WTC11 (cell line): ENCODE data around the gene SDHA. TPM values are rescaled to one million over a fixed set of nuclear protein-coding genes. Genes with fewer than 3 reads are reported as not detected.
A peak's percentile ranks its signal among the peaks of the same experiment; 100 is the strongest.
"Not testable (repeated sequence)": the region's sequence is repeated elsewhere in the genome, so short reads cannot be mapped to it uniquely, and the experiment has no call there.

ENCODE experiments used
- ATAC-seq: fragments of 200-7000 bp; cut with Tn5 transposase; 2 replicates; pipeline ENCODE4 v1.10.0; 2021; ENCODE audit warnings: mild to moderate bottlenecking, moderate library complexity
- CTCF ChIA-PET: fragments of 300-600 bp; sonication (Branson Sonifier 250); formaldehyde crosslinking; loops from one replicate; lab custom pipeline; 2021; ENCODE audit warnings: antibody characterized with exemption; lab: Charles Lee
- POLR2A ChIA-PET: fragments of 350-600 bp; sonication (Branson Sonifier 250); formaldehyde crosslinking; loops from one replicate; lab custom pipeline; 2021; ENCODE audit warnings: antibody characterized with exemption; lab: Charles Lee
- DNase-seq: peaks from one replicate; pipeline ENCODE4 v3.0.0; 2021; ENCODE audit warnings: low spot score
- H3K27ac Mint-ChIP-seq: 2 replicates; pipeline ENCODE4 v1.8.0; 2021; ENCODE audit warnings: mixed read lengths
- H3K27me3 Mint-ChIP-seq: 2 replicates; pipeline ENCODE4 v1.8.0; 2021; ENCODE audit warnings: low read depth, mild to moderate bottlenecking, moderate library complexity, mixed read lengths
- H3K36me3 Mint-ChIP-seq: 2 replicates; pipeline ENCODE4 v1.8.0; 2021; ENCODE audit warnings: mixed read lengths
- H3K4me1 Mint-ChIP-seq: 2 replicates; pipeline ENCODE4 v1.8.0; 2022; ENCODE audit warnings: mixed read lengths
- H3K4me3 Mint-ChIP-seq: 2 replicates; pipeline ENCODE4 v1.8.0; 2021; ENCODE audit warnings: mild to moderate bottlenecking, moderate library complexity, mixed read lengths
- H3K9me3 Mint-ChIP-seq: 2 replicates; pipeline ENCODE4 v1.8.0; 2021; ENCODE audit warnings: mixed read lengths
- ARID4B ChIP-seq: sonication (generic); formaldehyde crosslinking; IDR thresholded peaks from 2 replicates; pipeline ENCODE4 v1.8.0; 2023; ENCODE audit warnings: missing genetic modification reagents, mild to moderate bottlenecking, borderline replicate concordance
- CREB1 ChIP-seq: sonication (generic); formaldehyde crosslinking; IDR thresholded peaks from 2 replicates; pipeline ENCODE4 v1.8.0; 2023; ENCODE audit warnings: mild to moderate bottlenecking, missing genetic modification reagents
- ETV6 ChIP-seq: sonication (generic); formaldehyde crosslinking; IDR thresholded peaks from 2 replicates; pipeline ENCODE4 v1.8.1; 2022; ENCODE audit warnings: mild to moderate bottlenecking, missing genetic modification reagents
- FOXK1 ChIP-seq: sonication (generic); formaldehyde crosslinking; IDR thresholded peaks from 2 replicates; pipeline ENCODE4 v1.8.0; 2022; ENCODE audit warnings: mild to moderate bottlenecking, moderate library complexity, missing genetic modification reagents
- HMGXB4 ChIP-seq: sonication (generic); formaldehyde crosslinking; IDR thresholded peaks from 2 replicates; pipeline ENCODE4 v1.8.1; 2023; ENCODE audit warnings: mild to moderate bottlenecking, moderate library complexity, missing genetic modification reagents
- MLX ChIP-seq: sonication (generic); formaldehyde crosslinking; IDR thresholded peaks from 2 replicates; pipeline ENCODE4 v1.8.1; 2023; ENCODE audit warnings: mild to moderate bottlenecking, missing genetic modification reagents, moderate library complexity
- TEAD1 ChIP-seq: sonication (generic); formaldehyde crosslinking; IDR thresholded peaks from 2 replicates; pipeline ENCODE4 v1.8.0; 2022; ENCODE audit warnings: mild to moderate bottlenecking, missing genetic modification reagents
- TP53 ChIP-seq: sonication (generic); formaldehyde crosslinking; IDR thresholded peaks from 2 replicates; pipeline ENCODE4 v1.8.1; 2023; ENCODE audit warnings: mild to moderate bottlenecking, missing genetic modification reagents
- total RNA-seq: library from RNA; stranded (reverse); gene quantifications from 3 replicates; pipeline ENCODE4 v1.2.3, GENCODE V29; 2021
- TF ChIP-seq, protein P1 (sequence below): sonication (generic); formaldehyde crosslinking; IDR thresholded peaks from 2 replicates; pipeline ENCODE4 v1.8.1; 2022; ENCODE audit warnings: mild to moderate bottlenecking, moderate library complexity, missing genetic modification reagents
- TF ChIP-seq, protein P2 (sequence below): sonication (generic); formaldehyde crosslinking; IDR thresholded peaks from 2 replicates; pipeline ENCODE4 v1.8.1; 2023; ENCODE audit warnings: mild to moderate bottlenecking, missing genetic modification reagents, borderline replicate concordance
- TF ChIP-seq, protein P3 (sequence below): fragments of 250-450 bp; sonication (Bioruptor Pico); conservative IDR thresholded peaks from 2 replicates; pipeline ENCODE4 v1.9.0; 2021; ENCODE audit warnings: mild to moderate bottlenecking

The SDHA gene
- total RNA-seq, 1 experiment from 2014 or later = 145 TPM

GRCh38 chr5:302966-303365 is 84.8 kb downstream of the SDHA start (continued):
- TF ChIP-seq, protein P1, sequence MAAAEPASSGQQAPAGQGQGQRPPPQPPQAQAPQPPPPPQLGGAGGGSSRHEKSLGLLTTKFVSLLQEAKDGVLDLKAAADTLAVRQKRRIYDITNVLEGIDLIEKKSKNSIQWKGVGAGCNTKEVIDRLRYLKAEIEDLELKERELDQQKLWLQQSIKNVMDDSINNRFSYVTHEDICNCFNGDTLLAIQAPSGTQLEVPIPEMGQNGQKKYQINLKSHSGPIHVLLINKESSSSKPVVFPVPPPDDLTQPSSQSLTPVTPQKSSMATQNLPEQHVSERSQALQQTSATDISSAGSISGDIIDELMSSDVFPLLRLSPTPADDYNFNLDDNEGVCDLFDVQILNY = no peak

GRCh38 chr5:303741-304140 is 85.6 kb downstream of the SDHA start:
- H3K9me3 Mint-ChIP-seq, POLR2A ChIA-PET, CTCF ChIA-PET, H3K36me3 Mint-ChIP-seq, DNase-seq, ATAC-seq, H3K27me3 Mint-ChIP-seq, H3K4me3 Mint-ChIP-seq: not testable (repeated sequence)
- Mint-ChIP-seq H3K4me1 (peaks cover 53% of the 10 kb centered on the region), H3K27ac (peak overlapping the region; percentile 91)

- H3K4me3 Mint-ChIP-seq = no peak overlapping the region
- H3K4me1 Mint-ChIP-seq = peaks cover 47% of the 10 kb centered on the region
- TF ChIP-seq TEAD1 (CRISPR knock-in tag) (no peak), ETV6 (CRISPR knock-in tag) (no peak), ARID4B (CRISPR knock-in tag) (no peak), CREB1 (CRISPR knock-in tag) (no peak), HMGXB4 (no peak), TP53 (CRISPR knock-in tag) (no peak), FOXK1 (CRISPR knock-in tag) (no peak), MLX (CRISPR knock-in tag) (no peak)
- TF ChIP-seq, protein P2, sequence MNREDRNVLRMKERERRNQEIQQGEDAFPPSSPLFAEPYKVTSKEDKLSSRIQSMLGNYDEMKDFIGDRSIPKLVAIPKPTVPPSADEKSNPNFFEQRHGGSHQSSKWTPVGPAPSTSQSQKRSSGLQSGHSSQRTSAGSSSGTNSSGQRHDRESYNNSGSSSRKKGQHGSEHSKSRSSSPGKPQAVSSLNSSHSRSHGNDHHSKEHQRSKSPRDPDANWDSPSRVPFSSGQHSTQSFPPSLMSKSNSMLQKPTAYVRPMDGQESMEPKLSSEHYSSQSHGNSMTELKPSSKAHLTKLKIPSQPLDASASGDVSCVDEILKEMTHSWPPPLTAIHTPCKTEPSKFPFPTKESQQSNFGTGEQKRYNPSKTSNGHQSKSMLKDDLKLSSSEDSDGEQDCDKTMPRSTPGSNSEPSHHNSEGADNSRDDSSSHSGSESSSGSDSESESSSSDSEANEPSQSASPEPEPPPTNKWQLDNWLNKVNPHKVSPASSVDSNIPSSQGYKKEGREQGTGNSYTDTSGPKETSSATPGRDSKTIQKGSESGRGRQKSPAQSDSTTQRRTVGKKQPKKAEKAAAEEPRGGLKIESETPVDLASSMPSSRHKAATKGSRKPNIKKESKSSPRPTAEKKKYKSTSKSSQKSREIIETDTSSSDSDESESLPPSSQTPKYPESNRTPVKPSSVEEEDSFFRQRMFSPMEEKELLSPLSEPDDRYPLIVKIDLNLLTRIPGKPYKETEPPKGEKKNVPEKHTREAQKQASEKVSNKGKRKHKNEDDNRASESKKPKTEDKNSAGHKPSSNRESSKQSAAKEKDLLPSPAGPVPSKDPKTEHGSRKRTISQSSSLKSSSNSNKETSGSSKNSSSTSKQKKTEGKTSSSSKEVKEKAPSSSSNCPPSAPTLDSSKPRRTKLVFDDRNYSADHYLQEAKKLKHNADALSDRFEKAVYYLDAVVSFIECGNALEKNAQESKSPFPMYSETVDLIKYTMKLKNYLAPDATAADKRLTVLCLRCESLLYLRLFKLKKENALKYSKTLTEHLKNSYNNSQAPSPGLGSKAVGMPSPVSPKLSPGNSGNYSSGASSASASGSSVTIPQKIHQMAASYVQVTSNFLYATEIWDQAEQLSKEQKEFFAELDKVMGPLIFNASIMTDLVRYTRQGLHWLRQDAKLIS = no peak
- TF ChIP-seq, protein P3, sequence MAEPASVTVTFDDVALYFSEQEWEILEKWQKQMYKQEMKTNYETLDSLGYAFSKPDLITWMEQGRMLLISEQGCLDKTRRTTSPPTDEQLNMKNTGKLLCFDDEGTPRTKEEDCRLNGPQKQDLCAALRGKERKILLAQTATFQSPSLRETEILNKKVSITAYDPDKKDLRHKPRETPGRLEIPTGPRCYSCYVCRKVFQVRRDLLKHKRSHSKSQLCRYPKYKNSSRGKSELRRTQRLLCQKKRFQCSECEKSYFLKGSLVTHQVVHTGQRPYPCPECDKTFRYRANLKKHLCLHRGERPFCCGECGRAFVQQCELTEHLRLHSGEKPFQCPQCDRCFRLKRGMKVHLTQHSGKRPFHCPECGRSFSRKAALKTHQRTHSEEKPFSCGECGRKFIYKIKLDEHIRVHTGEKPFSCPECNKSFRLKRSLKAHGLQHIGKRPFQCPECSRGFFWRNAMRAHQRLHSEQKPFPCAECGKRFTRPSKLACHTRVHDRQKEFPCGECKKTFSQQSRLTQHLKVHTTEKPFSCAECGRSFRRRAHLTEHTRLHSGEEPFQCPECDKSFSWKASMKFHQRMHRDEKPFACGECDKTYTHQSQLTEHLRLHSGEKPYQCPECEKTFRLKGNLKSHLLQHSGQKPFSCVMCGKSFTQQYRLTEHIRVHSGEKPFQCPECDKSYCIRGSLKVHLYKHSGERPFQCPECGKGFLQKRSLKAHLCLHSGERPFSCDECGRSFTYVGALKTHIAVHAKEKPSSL = no peak
- no peak overlapping the region; the same call in 1 of the 2 replicates for H3K27ac Mint-ChIP-seq
- H3K9me3 Mint-ChIP-seq = no peaks in the 10 kb centered on the region
- ATAC-seq (no peak), DNase-seq (no peak)
- no peaks in the 10 kb centered on the region for H3K27me3 Mint-ChIP-seq
- ChIA-PET CTCF (interaction anchor here (1.9 kb wide), 1 partner anchor 12 kb away, joined by 7 read pairs; no protein-coding TSS in a partner anchor), POLR2A (no interaction called here)
- peaks cover 6% of the 10 kb centered on the region for H3K36me3 Mint-ChIP-seq
Observed at GRCh38 chr5:305050-305449, 86.9 kb downstream of the SDHA start.
